OCI-LY7 (cell line): ENCODE results near the gene PAPSS1.

Experiments
- CTCF ChIP-seq: fragments of 200-600 bp; sonication (generic); conservative IDR thresholded peaks from 2 replicates; pipeline ENCODE4 v1.5.1; 2014; ENCODE audit warnings: mild to moderate bottlenecking, antibody characterized with exemption, low read length, moderate library complexity, mixed read lengths
- EZH2phosphoT487 ChIP-seq: fragments of 200-600 bp; sonication (generic); IDR thresholded peaks from 2 replicates; pipeline ENCODE4 v1.6.1; 2018; ENCODE audit warnings: low read depth, borderline replicate concordance, mild to moderate bottlenecking, mixed run types, antibody characterized with exemption, low read length, moderate library complexity, mixed read lengths

DNA sequence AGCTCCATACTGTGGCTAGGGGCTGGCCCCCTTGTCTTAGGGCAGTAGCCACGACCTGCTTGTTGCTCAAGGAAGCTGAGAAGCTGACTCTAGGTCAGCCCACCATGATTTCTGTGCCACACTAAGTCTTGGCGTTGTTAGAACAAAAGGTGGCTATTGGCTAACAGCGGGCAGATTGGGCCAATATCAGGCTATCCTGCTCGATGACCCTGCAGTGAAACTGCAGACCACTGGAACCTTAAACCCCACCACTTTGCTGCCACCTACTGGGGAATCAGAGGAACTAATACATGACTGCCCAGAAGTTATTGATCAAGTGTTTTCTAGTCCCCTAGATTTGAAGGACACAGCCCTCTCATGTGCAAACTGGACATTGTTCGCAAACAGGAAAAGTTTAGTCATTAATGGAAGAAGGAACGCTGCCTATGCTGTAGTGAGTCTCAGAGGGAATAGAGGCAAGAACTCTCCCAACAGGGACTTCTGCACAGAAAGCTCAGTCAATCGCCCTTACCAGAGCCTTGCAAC, 17.0 kb upstream of the PAPSS1 start:
- TF ChIP-seq CTCF (peak; percentile 91), EZH2phosphoT487 (no peak)
